Right lobe of liver (tissue), 6 donors: Measurements from ENCODE around the gene GTF3C1. TPM values are rescaled to one million over a fixed set of nuclear protein-coding genes. Genes with fewer than 3 reads are reported as not detected.

Experiments used
- ATAC-seq, 4 donors: fragments of 200-7000 bp; cut with Tn5 transposase; one replicate each; pipeline ENCODE4 v1.9.1; 2020; ENCODE audit warnings: mild to moderate bottlenecking in 4 of 4, moderate library complexity in 4 of 4
- DNase-seq, 3 donors: peaks; one replicate each; pipeline ENCODE4 v3.0.0-alpha.2; 2020
- H3K27ac ChIP-seq, 3 donors: fragments of 200-600 bp; one replicate each; pipeline ENCODE4 v1.8.0; 2022
- H3K27me3 ChIP-seq, 2 donors: fragments of 200-600 bp; one replicate each; pipeline ENCODE4 v1.8.0; 2022
- H3K36me3 ChIP-seq, 4 donors: fragments of 200-600 bp; sonication (generic) in 1 of 4; one replicate each; pipeline versions ENCODE4 v1.5.1 to v1.8.0; 2017 to 2022; ENCODE audit warnings: control low read depth in 1 of 4
- H3K4me1 ChIP-seq, 4 donors: fragments of 200-600 bp; sonication (generic) in 1 of 4; one replicate each; pipeline versions ENCODE4 v1.5.1 to v1.8.0; 2017 to 2022; ENCODE audit warnings: control low read depth in 1 of 4
- H3K4me3 ChIP-seq, 3 donors: fragments of 200-600 bp; one replicate each; pipeline ENCODE4 v1.8.0; 2022
- H3K9me3 ChIP-seq, 4 donors: fragments of 200-600 bp; sonication (generic) in 1 of 4; one replicate each; pipeline versions ENCODE4 v1.5.1 to v1.8.0; 2017 to 2022; ENCODE audit warnings: control low read depth in 1 of 4
- CTCF ChIP-seq, 4 donors: fragments of 200-600 bp in 3 of 4; fragments of 450-650 bp in 1 of 4; IDR thresholded peaks; one replicate each; pipeline versions ENCODE4 v1.5.1 to v1.8.0; 2016 to 2022; ENCODE audit warnings: antibody characterized with exemption in 4 of 4, mild to moderate bottlenecking in 2 of 4
- POLR2A ChIP-seq: fragments of 450-650 bp; IDR thresholded peaks from one replicate; pipeline ENCODE4 v1.6.1; 2017; ENCODE audit warnings: antibody characterized with exemption, mild to moderate bottlenecking
- WGBS: methylation state at CpG from one replicate; pipeline ENCODE4 v1.1.6; 2018; ENCODE audit warnings: low coverage, low lambda C conversion rate; ENCODE audit not compliant: insufficient coverage; ENCODE audit errors: missing lambda C conversion rate; 5-methylcytosine and 5-hydroxymethylcytosine counted together
- intact Hi-C, 2 donors: fragments of 100-400 bp; cut with DNase I; formaldehyde crosslinking; loops; one replicate each; pipeline versions ENCODE4 v1.11.2 to v1.14.1; 2022
- total RNA-seq, 6 experiments: library from RNA; depleted of rRNA in 2 of 6; stranded (reverse); fragments of >200 nt in 2 of 6; fragmentation: NEBNext Ultra II Directional in 3 of 6; extraction: Animal tissue kit (Norgen Biotek cat#: 25700) in 3 of 6; gene quantifications; one replicate each; pipeline versions ENCODE4 v1.1.0 to v1.2.4, GENCODE V29; 2016 to 2023
- donor health status: DM: no; HTN: yes; CAD: no.
- donor health status: DM: no; HTN: no; CAD: no.
- donor health status: DM: no; HTN: no; CAD: no.
- donor health status: DM: no; HTN: yes; CAD: no.
- donor health status: DM: no; HTN: yes; CAD: no.

The GTF3C1 gene
- total RNA-seq, 6 experiments from 2014 or later = 25.3 to 53.3 (median 26.9) TPM

GRCh38 chr16:27517664-27518063, 32.0 kb downstream of the GTF3C1 start:
- no peaks in the 10 kb centered on the region for H3K4me1 ChIP-seq
- H3K36me3 ChIP-seq = no peaks in the 10 kb centered on the region
- no peaks in the 10 kb centered on the region for H3K27me3 ChIP-seq
- no peak overlapping the region for H3K4me3 ChIP-seq
- H3K9me3 ChIP-seq = no peaks in the 10 kb centered on the region
- 92% methylated on average over 6 of the region's 7 CpGs for WGBS
- no peak for DNase-seq
- ATAC-seq = no peak
- no peak overlapping the region for H3K27ac ChIP-seq
- TF ChIP-seq CTCF (IDR thresholded peaks at IDR 0.05) = no peak
- no peak for TF ChIP-seq POLR2A
- intact Hi-C loops = no loop called here

- H3K4me3 ChIP-seq = no peak overlapping the region
- no peak for DNase-seq
- no peaks in the 10 kb centered on the region for H3K27me3 ChIP-seq
- no peak overlapping the region for H3K27ac ChIP-seq
- no peak for TF ChIP-seq POLR2A
- TF ChIP-seq CTCF (IDR thresholded peaks at IDR 0.05) = no peak
- H3K9me3 ChIP-seq = no peaks in the 10 kb centered on the region
- H3K4me1 ChIP-seq = no peaks in the 10 kb centered on the region
- ATAC-seq = no peak
- no peaks in the 10 kb centered on the region for H3K36me3 ChIP-seq
- WGBS = 91% methylated on average over 11 of the region's 11 CpGs
- intact Hi-C loops = no loop called here
Observed at GRCh38 chr16:27516365-27516764, 33.3 kb downstream of the GTF3C1 start.

- no peaks in the 10 kb centered on the region for H3K9me3 ChIP-seq
- H3K27ac ChIP-seq = no peak overlapping the region
- DNase-seq (no peak), ATAC-seq (peak in 3 of 4 donors; percentile 15 to 36 (median 35))
- intact Hi-C loops = no loop called here
- peaks cover 0 to 4% (median 0%) of the 10 kb centered on the region in 4 donors for H3K36me3 ChIP-seq
- no peaks in the 10 kb centered on the region for H3K27me3 ChIP-seq
- no peaks in the 10 kb centered on the region for H3K4me1 ChIP-seq
- WGBS = 100% methylated on average over 2 of the region's 9 CpGs
- no peak overlapping the region for H3K4me3 ChIP-seq
- no peak for TF ChIP-seq POLR2A
- peak; percentile 14 to 33 (median 30) for TF ChIP-seq CTCF (IDR thresholded peaks at IDR 0.05)
Observed at GRCh38 chr16:27515874-27516353, 33.8 kb downstream of the GTF3C1 start.

GRCh38 chr16:27514806-27515205, 34.9 kb downstream of the GTF3C1 start:
- DNase-seq (no peak), ATAC-seq (no peak)
- Histone ChIP-seq H3K9me3 (no peaks in the 10 kb centered on the region), H3K27me3 (no peaks in the 10 kb centered on the region), H3K4me1 (no peaks in the 10 kb centered on the region), H3K36me3 (peaks cover 0 to 15% (median 0%) of the 10 kb centered on the region in 4 donors), H3K4me3 (no peak overlapping the region), H3K27ac (no peak overlapping the region)
- WGBS = 92% methylated on average over 12 of the region's 12 CpGs
- no peak for TF ChIP-seq POLR2A
- TF ChIP-seq CTCF (IDR thresholded peaks at IDR 0.05) = no peak
- intact Hi-C loops = no loop called here
